ENCODE results near the gene SMYD5. TPM values are rescaled to one million over a fixed set of nuclear protein-coding genes. Genes with fewer than 3 reads are reported as not detected.

Gene SMYD5
- total and polyA plus RNA-seq, 2 donors (not counting 3 experiments of a cell fraction or from before 2014, with no cell fraction given), result 16.2 to 31.7 TPM

DNA sequence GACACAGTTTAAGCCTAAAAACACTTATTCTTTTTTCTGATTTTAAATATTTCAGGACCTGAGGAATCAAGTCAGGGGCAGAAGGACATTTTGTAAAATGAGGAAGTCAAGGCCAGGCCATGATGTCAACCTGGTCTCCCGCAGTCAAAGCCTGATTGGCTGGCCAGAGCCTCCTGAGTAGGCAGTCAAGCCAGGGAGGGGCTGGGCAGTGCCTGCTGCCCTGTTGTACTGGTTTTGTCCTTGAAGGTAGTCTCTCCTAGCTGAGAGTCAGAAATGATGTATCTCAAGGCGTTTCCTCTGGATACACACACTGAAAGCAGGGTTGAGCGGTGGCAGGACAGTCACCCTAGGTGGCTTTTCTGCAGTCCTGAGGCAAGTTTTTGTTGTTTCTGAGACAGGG lies 39.9 kb downstream of the SMYD5 start:
- no peak overlapping the region for H2AFZ ChIP-seq (ENCODE audit: low read depth, low read length)
- ChIA-PET POLR2A (no interaction called here), CTCF (no interaction called here)
- no peak overlapping the region for H3K27ac ChIP-seq (ENCODE audit: insufficient read depth, low read depth, low read length)
- FAIRE-seq, result peak; percentile 59
- no peaks in the 10 kb centered on the region for H3K27me3 ChIP-seq (ENCODE audit: control insufficient read depth in 2 of 2, insufficient read depth in 2 of 2, low read length in 2 of 2)
- intact Hi-C loops (cut with micrococcal nuclease), result no loop called here
- no peaks in the 10 kb centered on the region for H4K20me1 ChIP-seq (replicated peaks; ENCODE audit: control insufficient read depth, extremely low read depth, insufficient read depth, low read length)
- H3K4me1 ChIP-seq (ENCODE audit: control insufficient read depth, extremely low read depth, insufficient read depth, low read length), result no peaks in the 10 kb centered on the region
- no peaks in the 10 kb centered on the region for H3K9me1 ChIP-seq (replicated peaks; ENCODE audit: control insufficient read depth, extremely low read depth, insufficient read depth, low read length)
- BruUV-seq (replicated peaks), result no TSS peak
- H3K4me3 ChIP-seq (replicated peaks in 1 of 3; ENCODE audit: insufficient read depth in 1 of 3, low read depth in 1 of 3, low read length in 3 of 3), result no peak overlapping the region
- no peaks in the 10 kb centered on the region for H3K79me2 ChIP-seq (ENCODE audit: control insufficient read depth, insufficient read depth, low read length)
- H3K9me3 ChIP-seq (replicated peaks; ENCODE audit: control insufficient read depth, insufficient read depth, low read length), result no peaks in the 10 kb centered on the region
- H3K9ac ChIP-seq (replicated peaks; ENCODE audit: extremely low read depth, insufficient read depth, low read length), result no peak overlapping the region
- dilution Hi-C loops (cut with MboI; ENCODE audit: extremely low pct_ligation_motif_present, low sequenced_read_pairs), result no loop called here
- peaks cover 25 to 45% of the 10 kb centered on the region in 2 experiments for H3K36me3 ChIP-seq (ENCODE audit: control insufficient read depth in 2 of 2, extremely low read depth in 1 of 2, insufficient read depth in 2 of 2, low read length in 2 of 2)
- DNase-seq (ENCODE audit: low read depth, low spot score), result no peak
- no peak for TF ChIP-seq POLR2AphosphoS5 (IDR thresholded peaks at IDR 0.05; ENCODE audit: insufficient read depth, low read depth, low read length)
- TF ChIP-seq, protein P1, sequence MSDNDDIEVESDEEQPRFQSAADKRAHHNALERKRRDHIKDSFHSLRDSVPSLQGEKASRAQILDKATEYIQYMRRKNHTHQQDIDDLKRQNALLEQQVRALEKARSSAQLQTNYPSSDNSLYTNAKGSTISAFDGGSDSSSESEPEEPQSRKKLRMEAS (IDR thresholded peaks at IDR 0.05; ENCODE audit: insufficient read depth, insufficient read length), result no peak
- TF ChIP-seq, protein P2, sequence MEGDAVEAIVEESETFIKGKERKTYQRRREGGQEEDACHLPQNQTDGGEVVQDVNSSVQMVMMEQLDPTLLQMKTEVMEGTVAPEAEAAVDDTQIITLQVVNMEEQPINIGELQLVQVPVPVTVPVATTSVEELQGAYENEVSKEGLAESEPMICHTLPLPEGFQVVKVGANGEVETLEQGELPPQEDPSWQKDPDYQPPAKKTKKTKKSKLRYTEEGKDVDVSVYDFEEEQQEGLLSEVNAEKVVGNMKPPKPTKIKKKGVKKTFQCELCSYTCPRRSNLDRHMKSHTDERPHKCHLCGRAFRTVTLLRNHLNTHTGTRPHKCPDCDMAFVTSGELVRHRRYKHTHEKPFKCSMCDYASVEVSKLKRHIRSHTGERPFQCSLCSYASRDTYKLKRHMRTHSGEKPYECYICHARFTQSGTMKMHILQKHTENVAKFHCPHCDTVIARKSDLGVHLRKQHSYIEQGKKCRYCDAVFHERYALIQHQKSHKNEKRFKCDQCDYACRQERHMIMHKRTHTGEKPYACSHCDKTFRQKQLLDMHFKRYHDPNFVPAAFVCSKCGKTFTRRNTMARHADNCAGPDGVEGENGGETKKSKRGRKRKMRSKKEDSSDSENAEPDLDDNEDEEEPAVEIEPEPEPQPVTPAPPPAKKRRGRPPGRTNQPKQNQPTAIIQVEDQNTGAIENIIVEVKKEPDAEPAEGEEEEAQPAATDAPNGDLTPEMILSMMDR (IDR thresholded peaks at IDR 0.05; ENCODE audit: extremely low read depth in 1 of 2, insufficient read depth in 1 of 2, low read depth in 1 of 2, low read length in 2 of 2), result no peak
- TF ChIP-seq EZH2 (IDR thresholded peaks at IDR 0.05; ENCODE audit: borderline replicate concordance, low read depth, low read length, severe bottlenecking), result no peak
- no peak for TF ChIP-seq JUN (IDR thresholded peaks at IDR 0.05; ENCODE audit: borderline replicate concordance, insufficient read depth, insufficient read length, low read depth)
- TF ChIP-seq MYC (IDR thresholded peaks at IDR 0.05; ENCODE audit: low read depth, low read length), result no peak
- TF ChIP-seq GATA2 (IDR thresholded peaks at IDR 0.05; ENCODE audit: insufficient read depth, insufficient read length, low read depth, low read length), result no peak
- TF ChIP-seq POLR2A (IDR thresholded peaks at IDR 0.05; ENCODE audit: low read depth, low read length), result no peak
- TF ChIP-seq FOS (IDR thresholded peaks at IDR 0.05; ENCODE audit: borderline replicate concordance, insufficient read depth, low read length), result no peak
- no peak overlapping the region for H3K4me2 ChIP-seq (ENCODE audit: insufficient read depth, low read length)
